HG03196 (cell line): ENCODE measurements around the gene FBP1.
"Not testable (repeated sequence)": the region's sequence is repeated elsewhere in the genome, so short reads cannot be mapped to it uniquely, and the experiment has no call there.

Experiments
- ATAC-seq: cut with Tn5 transposase; IDR thresholded peaks from one replicate; pipeline ENCODE4 v1.9.1; 2021; ENCODE audit not compliant: unreplicated experiment

The FBP1 gene

GRCh38 chr9:94584555-94584954 is 54.8 kb downstream of the FBP1 start:
- ATAC-seq, result no peak

GRCh38 chr9:94581728-94582127 is 57.6 kb downstream of the FBP1 start:
- ATAC-seq, result no peak

- no peak for ATAC-seq
These were observed 61.7 kb downstream of the FBP1 start for GRCh38 chr9:94577571-94577970.

GRCh38 chr9:94577036-94577435 is 62.3 kb downstream of the FBP1 start:
- no peak for ATAC-seq

- ATAC-seq, result no peak
These were observed 63.2 kb downstream of the FBP1 start for GRCh38 chr9:94576131-94576530.

- no peak for ATAC-seq
These were observed 70.2 kb downstream of the FBP1 start for GRCh38 chr9:94568972-94569712.

- no peak for ATAC-seq
These were observed 70.9 kb downstream of the FBP1 start for GRCh38 chr9:94568250-94568889.

- no peak for ATAC-seq
These were observed 72.0 kb downstream of the FBP1 start for GRCh38 chr9:94567271-94567670.

- no peak for ATAC-seq
These were observed 72.8 kb downstream of the FBP1 start for GRCh38 chr9:94566550-94566949.

GRCh38 chr9:94564279-94564678 is 75.0 kb downstream of the FBP1 start:
- not testable (repeated sequence) for ATAC-seq

GRCh38 chr9:94563548-94563947 is 75.8 kb downstream of the FBP1 start:
- ATAC-seq, result no peak

- ATAC-seq, result no peak
These were observed 79.1 kb downstream of the FBP1 start for GRCh38 chr9:94560237-94560636.

GRCh38 chr9:94557376-94557775 is 81.9 kb downstream of the FBP1 start:
- no peak for ATAC-seq

GRCh38 chr9:94554439-94555331 is 84.6 kb downstream of the FBP1 start, which contains the start of gene PCAT7:
PCAT7 (plus strand) TSS chr9:94555083.
- no peak for ATAC-seq

GRCh38 chr9:94554078-94554438 is 85.3 kb downstream of the FBP1 start:
- ATAC-seq, result no peak
